Thyroid gland (tissue), 4 donors: ENCODE data around the gene NID2. TPM values are rescaled to one million over a fixed set of nuclear protein-coding genes. Genes with fewer than 3 reads are reported as not detected.

Experiments used
- DNase-seq, 2 donors: peaks; one replicate each; pipeline ENCODE4 v3.0.0-alpha.2; 2019
- H3K27ac ChIP-seq, 3 donors: fragments of 200-600 bp; sonication (generic); 1 replicate in 2 of 3; 2 replicates in 1 of 3; pipeline ENCODE4 v1.5.1; 2016 to 2019; ENCODE audit warnings: mild to moderate bottlenecking in 1 of 3, moderate library complexity in 1 of 3
- H3K27me3 ChIP-seq: fragments of 200-600 bp; sonication (generic); one replicate; pipeline ENCODE4 v1.5.1; 2019
- H3K36me3 ChIP-seq, 2 donors: fragments of 200-600 bp; sonication (generic); one replicate each; pipeline ENCODE4 v1.5.1; 2016 to 2019
- H3K4me1 ChIP-seq, 2 donors: fragments of 200-600 bp; sonication (generic); one replicate each; pipeline ENCODE4 v1.5.1; 2017 to 2019
- H3K4me3 ChIP-seq, 3 donors: fragments of 200-600 bp; sonication (generic); replicated peaks in 1 of 3; 1 replicate in 2 of 3; 2 replicates in 1 of 3; pipeline ENCODE4 v1.5.1; 2016; ENCODE audit warnings: mild to moderate bottlenecking in 1 of 3
- H3K9me3 ChIP-seq: fragments of 200-600 bp; sonication (generic); one replicate; pipeline ENCODE4 v1.5.1; 2017
- POLR2A ChIP-seq, 2 donors: fragments of 450-650 bp; IDR thresholded peaks; one replicate each; pipeline ENCODE4 v1.6.1; 2017; ENCODE audit warnings: antibody characterized with exemption in 2 of 2, mild to moderate bottlenecking in 2 of 2, moderate library complexity in 1 of 2
- WGBS, 2 donors: methylation state at CpG; one replicate each; pipeline ENCODE4 v1.1.5; 2017; 5-methylcytosine and 5-hydroxymethylcytosine counted together
- intact Hi-C: fragments of 100-400 bp; cut with DNase I; formaldehyde crosslinking; loops from one replicate; pipeline ENCODE4 v1.15.1; 2023
- total RNA-seq, 4 donors: library from RNA; depleted of rRNA; stranded (reverse); fragments of >200 nt; gene quantifications; one replicate each; pipeline ENCODE4 v1.2.3, GENCODE V29; 2016
- TF ChIP-seq, protein P1 (sequence below), 6 experiments: fragments of 200-600 bp in 3 of 6; fragments of 450-650 bp in 3 of 6; sonication (generic) in 3 of 6; IDR thresholded peaks; one replicate each; pipeline ENCODE4 v1.5.1; 2016 to 2019; ENCODE audit warnings: antibody characterized with exemption in 6 of 6, mild to moderate bottlenecking in 2 of 6, inconsistent platforms in 1 of 6, moderate library complexity in 1 of 6

NID2 gene
- total RNA-seq, 4 donors from 2014 or later = 115 to 207 (median 130) TPM

GRCh38 chr14:51969852-51970540 lies 98.9 kb downstream of the NID2 start:
- intact Hi-C loops = no loop called here
- no peaks in the 10 kb centered on the region for H3K36me3 ChIP-seq
- no peaks in the 10 kb centered on the region for H3K4me1 ChIP-seq
- no peak for TF ChIP-seq POLR2A (IDR thresholded peaks at IDR 0.05)
- TF ChIP-seq, protein P1, sequence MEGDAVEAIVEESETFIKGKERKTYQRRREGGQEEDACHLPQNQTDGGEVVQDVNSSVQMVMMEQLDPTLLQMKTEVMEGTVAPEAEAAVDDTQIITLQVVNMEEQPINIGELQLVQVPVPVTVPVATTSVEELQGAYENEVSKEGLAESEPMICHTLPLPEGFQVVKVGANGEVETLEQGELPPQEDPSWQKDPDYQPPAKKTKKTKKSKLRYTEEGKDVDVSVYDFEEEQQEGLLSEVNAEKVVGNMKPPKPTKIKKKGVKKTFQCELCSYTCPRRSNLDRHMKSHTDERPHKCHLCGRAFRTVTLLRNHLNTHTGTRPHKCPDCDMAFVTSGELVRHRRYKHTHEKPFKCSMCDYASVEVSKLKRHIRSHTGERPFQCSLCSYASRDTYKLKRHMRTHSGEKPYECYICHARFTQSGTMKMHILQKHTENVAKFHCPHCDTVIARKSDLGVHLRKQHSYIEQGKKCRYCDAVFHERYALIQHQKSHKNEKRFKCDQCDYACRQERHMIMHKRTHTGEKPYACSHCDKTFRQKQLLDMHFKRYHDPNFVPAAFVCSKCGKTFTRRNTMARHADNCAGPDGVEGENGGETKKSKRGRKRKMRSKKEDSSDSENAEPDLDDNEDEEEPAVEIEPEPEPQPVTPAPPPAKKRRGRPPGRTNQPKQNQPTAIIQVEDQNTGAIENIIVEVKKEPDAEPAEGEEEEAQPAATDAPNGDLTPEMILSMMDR (IDR thresholded peaks at IDR 0.05) = no peak
- no peak overlapping the region for H3K4me3 ChIP-seq
- no peak overlapping the region for H3K27ac ChIP-seq
- 62 to 69% methylated on average over 6 of the region's 6 CpGs for WGBS, 2 donors
- no peaks in the 10 kb centered on the region for H3K9me3 ChIP-seq
- H3K27me3 ChIP-seq = no peaks in the 10 kb centered on the region
- no peak for DNase-seq

GRCh38 chr14:51967521-51967920 lies 101.3 kb downstream of the NID2 start:
- TF ChIP-seq, protein P1 (IDR thresholded peaks at IDR 0.05) = no peak
- no peak for TF ChIP-seq POLR2A (IDR thresholded peaks at IDR 0.05)
- WGBS, 2 donors = 86 to 88% methylated on average over 2 of the region's 2 CpGs
- intact Hi-C loops = no loop called here
- no peaks in the 10 kb centered on the region for H3K36me3 ChIP-seq
- no peak for DNase-seq
- no peaks in the 10 kb centered on the region for H3K9me3 ChIP-seq
- no peak overlapping the region for H3K4me3 ChIP-seq
- H3K27me3 ChIP-seq = no peaks in the 10 kb centered on the region
- no peaks in the 10 kb centered on the region for H3K4me1 ChIP-seq
- no peak overlapping the region for H3K27ac ChIP-seq

GRCh38 chr14:51963286-51963685 lies 105.6 kb downstream of the NID2 start:
- no peak for DNase-seq
- Histone ChIP-seq H3K9me3 (no peaks in the 10 kb centered on the region), H3K27ac (no peak overlapping the region), H3K4me3 (no peak overlapping the region), H3K36me3 (no peaks in the 10 kb centered on the region), H3K4me1 (no peaks in the 10 kb centered on the region), H3K27me3 (no peaks in the 10 kb centered on the region)
- intact Hi-C loops = no loop called here
- 57 to 70% methylated on average over 4 of the region's 4 CpGs for WGBS, 2 donors
- TF ChIP-seq POLR2A (IDR thresholded peaks at IDR 0.05) = no peak
- TF ChIP-seq, protein P1 (IDR thresholded peaks at IDR 0.05) = no peak

DNA sequence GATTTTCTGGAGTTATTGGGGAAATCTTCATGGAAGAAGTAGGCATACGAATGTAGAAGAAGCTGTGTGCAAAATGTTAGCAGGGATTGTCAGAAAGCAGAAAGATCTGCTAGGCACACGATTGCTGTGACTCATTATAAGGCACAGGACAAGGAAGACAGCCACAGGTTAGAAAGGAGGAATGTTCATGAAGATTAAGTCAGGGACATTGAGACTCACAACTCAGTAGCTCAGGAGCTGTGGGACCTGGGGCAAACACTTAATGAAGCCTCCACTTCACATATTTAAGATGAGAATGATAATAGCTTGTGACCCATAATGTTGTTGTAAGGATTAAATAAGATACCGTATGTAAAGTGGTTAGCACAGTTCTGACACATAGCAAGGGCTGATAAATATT lies 106.1 kb downstream of the NID2 start:
- WGBS, 2 donors = 40 to 68% methylated on average over 2 to 3 of the region's 3 CpGs
- Histone ChIP-seq H3K9me3 (no peaks in the 10 kb centered on the region), H3K27me3 (no peaks in the 10 kb centered on the region), H3K4me3 (no peak overlapping the region), H3K4me1 (no peaks in the 10 kb centered on the region), H3K27ac (no peak overlapping the region), H3K36me3 (no peaks in the 10 kb centered on the region)
- no peak for DNase-seq
- intact Hi-C loops = no loop called here
- no peak for TF ChIP-seq POLR2A (IDR thresholded peaks at IDR 0.05)
- TF ChIP-seq, protein P1 (IDR thresholded peaks at IDR 0.05) = no peak

GRCh38 chr14:51960866-51961265 lies 108.0 kb downstream of the NID2 start:
- DNase-seq = no peak
- TF ChIP-seq POLR2A (IDR thresholded peaks at IDR 0.05) = no peak
- TF ChIP-seq, protein P1 (IDR thresholded peaks at IDR 0.05) = no peak
- H3K9me3 ChIP-seq = no peaks in the 10 kb centered on the region
- intact Hi-C loops = no loop called here
- no peaks in the 10 kb centered on the region for H3K36me3 ChIP-seq
- H3K4me3 ChIP-seq = no peak overlapping the region
- no peaks in the 10 kb centered on the region for H3K4me1 ChIP-seq
- H3K27ac ChIP-seq = no peak overlapping the region
- H3K27me3 ChIP-seq = no peaks in the 10 kb centered on the region
